NCI-H187 (cell line): ENCODE results near the gene HTR1B.

Experiments
- DNase-seq, 2 experiments: peaks; one replicate each; lab custom pipeline; 2025; lab: John Stamatoyannopoulos, UW

Gene HTR1B, protein sequence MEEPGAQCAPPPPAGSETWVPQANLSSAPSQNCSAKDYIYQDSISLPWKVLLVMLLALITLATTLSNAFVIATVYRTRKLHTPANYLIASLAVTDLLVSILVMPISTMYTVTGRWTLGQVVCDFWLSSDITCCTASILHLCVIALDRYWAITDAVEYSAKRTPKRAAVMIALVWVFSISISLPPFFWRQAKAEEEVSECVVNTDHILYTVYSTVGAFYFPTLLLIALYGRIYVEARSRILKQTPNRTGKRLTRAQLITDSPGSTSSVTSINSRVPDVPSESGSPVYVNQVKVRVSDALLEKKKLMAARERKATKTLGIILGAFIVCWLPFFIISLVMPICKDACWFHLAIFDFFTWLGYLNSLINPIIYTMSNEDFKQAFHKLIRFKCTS

GRCh38 chr6:77463308-77463860, at the start of gene HTR1B:
TSS of gene HTR1B (minus strand) at chr6:77463491. CDS start at chr6:77463403, 88 bp downstream.
- DNase-seq, result no peak

DNA sequence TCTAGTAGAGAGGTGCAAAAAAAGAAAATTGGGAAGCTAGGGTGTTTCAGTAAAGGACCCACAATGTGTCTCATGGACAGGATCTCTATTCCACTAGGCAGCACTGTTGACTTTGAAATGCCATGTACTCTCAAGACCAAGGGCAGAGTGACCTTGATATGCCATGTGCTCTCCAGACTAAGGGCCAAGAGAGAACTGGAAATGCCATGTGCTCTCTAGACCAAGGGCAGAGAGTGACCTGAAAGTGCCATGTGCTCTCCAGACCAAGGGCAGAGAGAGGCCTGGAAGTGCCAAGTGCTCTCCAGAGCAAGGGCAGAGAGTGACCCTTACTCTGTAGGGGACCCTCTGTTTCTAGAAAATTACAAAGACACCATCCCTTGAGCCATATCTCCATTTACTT, 49.3 kb upstream of the HTR1B start:
- DNase-seq, result no peak

DNA sequence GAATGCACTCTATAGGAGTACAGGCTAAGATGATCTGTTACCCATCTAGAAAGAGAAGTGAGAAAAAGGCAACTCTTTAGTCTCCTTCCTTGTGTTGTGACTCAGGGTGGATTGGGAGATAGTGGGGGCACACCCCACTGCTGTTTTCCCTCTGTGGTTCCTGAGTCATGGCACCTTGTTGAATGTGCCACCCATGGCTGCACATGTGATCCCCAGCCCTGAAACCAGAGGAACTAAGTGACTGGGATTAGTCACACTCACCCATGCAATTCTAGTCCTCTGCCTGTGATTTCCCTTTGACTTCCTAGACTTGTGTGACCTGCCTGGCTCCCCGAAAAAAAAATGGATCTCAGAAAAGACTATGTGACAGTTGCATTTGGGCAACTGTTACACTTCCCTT, 48.6 kb upstream of the HTR1B start:
- no peak for DNase-seq

DNA sequence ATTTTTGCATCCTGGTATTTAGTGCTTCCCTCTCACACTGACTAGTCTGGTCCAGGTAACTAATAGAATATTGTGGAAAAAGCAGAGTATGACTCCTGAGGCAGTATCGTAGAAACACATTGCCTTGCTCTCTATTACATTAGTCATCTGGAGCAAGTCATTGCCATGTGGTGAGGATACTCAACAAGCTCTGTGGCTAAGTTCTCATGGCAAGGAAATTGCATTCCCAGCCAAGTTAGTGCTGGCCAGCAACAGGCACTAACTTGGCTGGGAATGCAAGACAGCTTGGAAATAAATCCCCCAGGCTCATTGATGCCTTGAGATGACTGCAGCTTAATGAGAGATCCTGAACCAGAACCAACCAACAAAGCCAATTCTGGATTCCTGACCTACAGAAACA, 39.7 kb upstream of the HTR1B start:
- no peak for DNase-seq

DNA sequence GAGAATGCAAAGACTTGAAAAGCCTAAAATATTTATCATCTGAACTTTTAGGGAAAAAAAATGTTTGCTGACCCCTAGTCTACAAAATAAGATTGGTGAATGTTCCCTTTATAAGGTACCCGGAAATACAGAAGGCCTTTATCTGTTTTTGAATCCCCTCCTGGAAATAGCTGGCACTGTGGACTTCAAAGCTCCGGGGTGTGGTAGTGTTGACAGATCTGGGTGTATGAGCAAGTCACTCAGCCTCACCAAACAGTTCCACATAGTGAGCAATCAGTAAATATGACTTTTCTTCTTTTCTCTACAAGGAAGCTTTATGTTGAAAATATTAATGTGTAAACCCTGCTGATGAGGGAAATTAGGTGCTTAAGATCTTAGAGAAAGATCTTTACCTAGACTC, 29.2 kb upstream of the HTR1B start:
- DNase-seq, result no peak

DNA sequence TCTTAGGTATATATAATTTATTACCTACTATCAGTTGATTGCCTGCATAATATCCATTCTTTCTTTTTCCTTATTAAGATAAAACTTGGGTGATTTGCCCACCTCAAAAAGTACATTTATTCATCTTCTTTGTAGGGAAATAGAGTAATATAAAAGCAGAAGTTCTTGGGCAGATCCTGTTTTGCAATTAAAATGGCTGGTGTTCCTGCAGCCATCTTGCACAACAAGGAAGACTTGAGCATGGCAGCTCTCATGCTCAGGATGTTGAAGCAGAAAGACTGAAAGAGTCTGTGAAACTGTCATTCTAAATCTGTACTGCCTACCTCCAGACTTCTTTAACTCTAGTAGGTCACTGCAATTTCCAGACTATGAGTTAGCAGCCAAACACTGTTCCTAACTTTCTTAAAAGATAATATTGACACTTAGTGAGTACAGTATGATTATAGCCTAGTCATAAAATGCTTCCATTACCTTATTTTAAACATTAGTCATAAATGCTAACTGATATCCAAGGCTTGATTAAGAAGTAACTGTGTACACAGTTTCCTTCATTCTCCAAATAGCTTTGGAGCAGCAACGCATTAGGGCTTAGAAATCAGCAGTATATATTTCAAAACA, 24.6 kb upstream of the HTR1B start:
- DNase-seq, result no peak

- DNase-seq, result no peak
Measured at GRCh38 chr6:77482981-77483380, 19.7 kb upstream of the HTR1B start.

DNA sequence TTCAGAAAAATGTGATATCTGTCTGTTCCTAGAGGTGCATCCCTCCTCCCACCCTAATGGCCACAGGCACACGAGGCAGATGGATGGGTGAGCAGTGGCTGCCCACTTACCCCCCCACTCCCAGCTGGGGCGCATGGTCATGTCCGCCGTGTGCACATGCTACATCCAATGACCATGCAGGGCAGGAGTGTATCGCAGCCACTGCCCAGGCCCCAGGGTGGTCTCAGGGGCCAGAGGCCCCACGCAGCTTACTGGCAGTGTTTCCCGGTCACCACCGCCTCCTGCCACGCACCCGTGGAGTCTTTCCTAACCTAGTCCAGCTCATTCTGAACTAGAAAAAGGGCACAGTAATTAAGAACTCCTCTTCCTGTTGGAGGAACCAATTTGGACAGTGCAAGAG, 11.7 kb upstream of the HTR1B start:
- no peak for DNase-seq

- no peak for DNase-seq
Measured at GRCh38 chr6:77474286-77474956, 11.1 kb upstream of the HTR1B start.

- no peak for DNase-seq
Measured at GRCh38 chr6:77470983-77471382, 7.7 kb upstream of the HTR1B start.

DNA sequence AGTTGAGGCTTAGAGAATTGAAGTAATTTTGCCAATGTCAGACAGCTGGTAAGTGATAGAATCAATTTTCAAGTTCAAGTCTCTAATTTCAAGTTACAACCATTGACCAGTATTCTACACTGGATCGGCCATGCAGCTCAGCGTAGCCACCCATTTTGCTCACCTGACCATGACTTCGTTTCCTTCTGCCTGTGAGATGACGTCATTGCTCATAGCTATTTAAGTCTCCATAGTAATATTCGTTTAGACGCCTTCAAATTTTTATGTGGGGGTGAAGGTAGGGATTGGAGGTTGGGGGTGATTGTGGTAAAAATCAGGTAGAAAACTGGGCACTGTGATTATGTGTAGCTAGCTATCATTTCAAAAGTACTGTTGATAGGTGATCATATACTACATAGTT, 5.6 kb upstream of the HTR1B start:
- no peak for DNase-seq

GRCh38 chr6:77466451-77467437, 3.5 kb upstream of the HTR1B start:
- DNase-seq, result no peak

GRCh38 chr6:77466055-77466450, 2.8 kb upstream of the HTR1B start:
- DNase-seq, result no peak

DNA sequence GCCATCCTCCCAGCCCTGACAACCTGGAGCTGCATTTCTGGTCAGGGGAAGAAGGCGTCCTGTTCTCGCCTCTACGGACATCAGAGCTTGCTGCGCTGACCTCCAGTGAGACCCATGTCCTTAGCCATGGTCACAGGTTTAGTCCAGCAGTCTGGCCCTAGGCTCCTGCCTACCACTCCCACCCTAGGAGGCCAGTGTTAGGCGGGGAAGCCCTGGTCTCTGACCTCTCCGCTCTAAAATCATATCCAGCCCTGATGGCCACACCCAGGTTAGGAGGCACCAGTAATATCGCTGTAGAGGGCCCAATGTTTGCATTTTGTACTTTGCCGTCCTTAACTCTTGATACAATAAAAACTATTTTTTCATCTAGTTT, 1.2 kb upstream of the HTR1B start:
- no peak for DNase-seq

- no peak for DNase-seq
Measured at GRCh38 chr6:77463861-77464494, 687 bp upstream of the HTR1B start.

DNA sequence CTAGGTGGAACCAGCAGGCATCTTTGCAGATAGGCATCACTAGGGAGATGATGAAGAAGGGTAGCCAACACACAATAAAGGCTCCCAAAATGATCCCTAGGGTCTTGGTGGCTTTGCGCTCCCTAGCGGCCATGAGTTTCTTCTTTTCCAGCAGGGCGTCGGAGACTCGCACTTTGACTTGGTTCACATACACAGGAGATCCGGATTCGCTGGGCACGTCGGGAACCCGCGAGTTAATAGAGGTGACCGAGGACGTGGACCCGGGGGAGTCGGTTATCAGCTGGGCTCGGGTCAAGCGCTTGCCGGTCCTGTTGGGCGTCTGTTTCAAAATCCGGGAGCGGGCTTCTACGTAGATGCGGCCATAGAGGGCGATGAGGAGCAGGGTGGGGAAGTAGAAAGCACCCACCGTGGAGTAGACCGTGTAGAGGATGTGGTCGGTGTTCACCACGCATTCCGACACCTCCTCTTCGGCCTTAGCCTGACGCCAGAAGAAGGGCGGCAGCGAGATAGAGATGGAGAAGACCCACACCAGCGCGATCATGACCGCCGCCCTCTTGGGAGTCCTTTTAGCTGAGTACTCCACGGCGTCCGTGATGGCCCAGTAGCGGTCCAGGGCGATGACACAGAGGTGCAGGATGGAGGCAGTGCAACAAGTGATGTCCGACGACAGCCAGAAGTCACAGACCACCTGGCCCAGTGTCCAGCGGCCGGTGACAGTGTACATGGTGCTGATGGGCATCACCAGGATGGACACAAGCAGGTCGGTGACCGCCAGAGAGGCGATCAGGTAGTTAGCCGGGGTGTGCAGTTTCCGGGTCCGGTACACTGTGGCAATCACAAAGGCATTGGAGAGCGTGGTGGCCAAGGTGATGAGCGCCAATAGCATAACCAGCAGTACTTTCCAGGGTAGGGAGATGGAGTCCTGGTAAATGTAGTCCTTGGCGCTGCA, 658 bp downstream of the HTR1B start:
- no peak for DNase-seq

DNA sequence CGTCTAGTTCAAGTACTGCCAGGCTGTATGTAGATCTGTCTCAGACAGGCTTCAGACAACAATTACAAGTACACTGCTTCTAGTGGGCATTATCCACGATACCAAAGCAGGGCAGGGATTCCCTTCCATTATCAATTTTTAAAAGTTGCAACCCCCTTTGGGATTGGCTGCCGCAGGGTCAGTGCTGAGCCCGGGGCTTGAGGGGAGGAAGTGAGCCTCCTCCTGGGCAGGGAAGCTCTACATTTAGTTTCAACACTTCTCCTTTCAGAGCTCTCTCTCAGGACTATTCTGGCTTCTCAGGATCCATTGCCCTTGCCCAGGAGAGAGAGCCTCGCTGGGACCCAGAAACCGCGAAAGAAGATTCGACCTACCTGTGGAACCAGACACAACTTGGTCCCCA, 1.5 kb downstream of the HTR1B start:
- no peak for DNase-seq

DNA sequence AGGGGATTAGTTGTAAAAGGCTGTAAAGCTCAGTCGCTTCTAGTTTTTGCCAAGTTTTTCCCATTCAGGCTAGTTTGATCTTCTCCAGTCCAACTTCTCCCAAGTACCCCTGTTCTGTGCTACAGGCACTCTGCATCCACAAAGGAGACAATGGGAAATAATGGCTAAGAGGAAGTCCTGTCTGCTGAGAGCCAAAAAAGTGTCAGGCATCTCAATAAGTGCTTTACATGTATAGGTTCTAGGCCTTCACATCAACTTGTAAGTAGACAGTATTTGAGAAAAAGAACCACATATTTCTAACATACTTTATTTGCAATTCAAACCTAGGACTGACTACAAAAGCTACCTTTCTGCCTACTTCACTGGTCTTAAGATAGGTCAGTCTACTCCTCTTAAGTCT, 4.9 kb downstream of the HTR1B start:
- DNase-seq, result no peak

- DNase-seq, result no peak
Measured at GRCh38 chr6:77457720-77458349, 5.5 kb downstream of the HTR1B start.
